ENCODE measurements around the gene SCD.

- TF ChIP-seq POLR2AphosphoS5 (IDR thresholded peaks at IDR 0.05; ENCODE audit: low read depth, low read length), result no peak
- no peak for TF ChIP-seq POLR2A (IDR thresholded peaks at IDR 0.05; ENCODE audit: low read depth, low read length)
- TF ChIP-seq TAF1 (IDR thresholded peaks at IDR 0.05; ENCODE audit: borderline replicate concordance, low read depth, low read length), result no peak
Measured at GRCh38 chr10:100348389-100348927, 1.4 kb downstream of the SCD start.
